ENCODE data around the gene TRAFD1. TPM values are rescaled to one million over a fixed set of nuclear protein-coding genes. Genes with fewer than 3 reads are reported as not detected.

The TRAFD1 gene
- total RNA-seq, 2 donors from 2014 or later, result 18.0 to 18.9 TPM

DNA sequence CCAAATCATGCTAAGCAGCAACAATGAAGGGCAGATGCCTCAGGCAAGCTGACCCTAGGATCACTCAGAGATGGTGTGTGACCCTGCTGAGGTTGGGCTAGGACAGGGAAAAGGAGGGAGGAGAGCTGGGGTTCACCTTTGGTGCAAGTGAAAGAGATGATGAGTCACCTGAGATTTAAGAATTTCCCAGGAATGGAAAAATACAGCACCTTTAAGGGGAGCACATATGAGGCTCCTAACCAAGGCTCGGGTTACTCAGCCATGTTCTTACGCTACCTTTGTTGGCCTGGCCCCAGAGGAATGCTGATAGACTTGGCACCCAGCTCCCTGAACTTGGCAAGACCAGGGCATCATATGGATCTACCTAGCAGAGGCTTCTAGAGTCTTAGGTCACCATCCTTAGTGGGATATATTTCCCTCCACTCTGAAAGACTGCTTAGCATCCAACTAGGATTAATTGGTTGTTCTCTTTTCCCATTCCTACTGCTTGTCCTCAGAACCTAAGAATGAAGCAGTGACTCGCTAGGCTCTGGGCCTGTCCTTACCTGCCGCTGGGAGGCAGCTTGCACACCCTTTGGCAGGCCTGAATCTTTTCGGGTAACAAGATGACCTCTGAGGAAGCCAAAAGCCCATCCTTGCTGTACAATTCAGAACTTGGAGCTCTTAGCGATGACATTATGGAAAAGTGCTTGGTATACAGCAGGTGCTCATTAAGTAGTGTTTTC, 12.8 kb upstream of the TRAFD1 start:
- intact Hi-C loops (cut with DNase I), result no loop called here
- ATAC-seq, result peak in 1 of 2 donors; percentile 13
- DNase-seq, result no peak

DNA sequence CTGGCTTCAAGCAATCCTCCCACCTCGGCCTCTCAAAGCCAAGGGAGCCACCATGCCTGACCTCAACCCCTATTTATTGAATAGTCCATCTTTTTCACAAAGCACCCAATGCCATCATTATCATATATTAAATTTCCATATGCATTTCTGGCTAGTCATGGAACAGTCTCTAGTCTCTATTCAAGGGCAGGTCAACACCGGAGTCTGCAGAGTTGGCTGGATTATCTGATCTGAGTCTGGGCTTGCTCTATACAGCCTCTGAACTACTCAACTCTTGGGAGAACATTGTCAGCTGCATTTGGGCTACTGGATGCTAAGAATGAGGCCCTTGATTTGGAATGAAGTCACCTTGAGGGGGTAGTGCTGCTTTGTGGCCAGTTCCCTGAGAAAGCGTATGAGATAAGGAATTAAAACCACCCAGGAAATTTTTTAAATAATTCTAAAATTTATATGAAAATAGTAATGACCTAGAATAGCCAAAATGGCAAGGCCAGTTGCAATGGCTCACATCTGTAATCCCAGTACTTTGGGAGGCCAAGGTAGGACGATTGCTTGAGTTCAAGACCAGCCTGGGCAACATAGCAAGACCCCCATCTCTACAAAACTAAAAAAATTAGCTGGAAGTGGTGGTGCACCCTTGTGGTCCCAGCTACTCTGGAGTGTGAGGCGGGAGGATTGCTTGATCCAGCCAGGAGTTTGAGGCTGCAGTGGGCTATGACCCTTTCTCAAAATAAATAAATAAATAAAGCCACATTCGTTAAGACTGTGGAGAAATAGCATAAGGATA, 9.9 kb upstream of the TRAFD1 start:
- intact Hi-C loops (cut with DNase I), result no loop called here
- ATAC-seq (no peak), DNase-seq (no peak)

DNA sequence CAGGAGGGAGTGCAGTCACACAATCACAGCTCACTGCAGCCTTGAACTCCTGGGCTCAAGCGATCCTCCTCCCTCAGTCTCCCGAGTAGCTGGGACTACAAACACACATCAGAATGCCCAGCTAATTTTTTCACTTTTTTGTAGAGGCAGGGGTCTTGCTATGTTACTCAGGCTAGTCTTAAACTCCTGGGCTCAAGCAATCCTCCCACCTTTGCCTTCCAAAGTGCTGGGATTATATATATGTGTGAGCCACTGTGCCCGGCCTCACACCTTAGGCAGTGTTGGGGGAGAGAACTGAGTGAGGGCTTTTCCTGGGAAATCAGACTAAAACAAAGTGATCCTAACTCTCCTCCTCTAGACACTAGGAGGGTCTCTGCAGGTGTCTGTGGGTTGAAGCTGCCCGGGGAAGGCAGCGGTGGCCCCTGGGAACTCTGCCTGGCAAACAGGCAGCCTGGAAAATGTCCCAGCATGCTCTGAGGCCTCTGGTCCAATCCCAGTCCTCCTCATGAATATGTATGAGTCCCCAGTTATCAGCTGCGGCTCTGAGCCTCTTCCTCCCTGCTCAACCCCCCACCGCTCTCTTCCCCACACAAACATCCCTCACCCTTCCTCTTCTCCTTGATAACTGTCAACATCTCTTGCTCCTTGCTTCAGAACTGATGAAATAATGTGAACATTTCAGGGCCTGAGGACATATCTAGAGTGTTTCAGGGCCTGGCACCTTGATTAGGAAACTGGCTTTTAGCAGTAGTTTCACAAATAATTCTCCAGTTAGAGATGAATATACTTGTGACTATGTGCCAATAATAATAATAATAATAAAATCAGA, 8.9 kb upstream of the TRAFD1 start:
- intact Hi-C loops (cut with DNase I), result no loop called here
- ATAC-seq (peak; percentile 96 to 97), DNase-seq (peak; percentile 81)

DNA sequence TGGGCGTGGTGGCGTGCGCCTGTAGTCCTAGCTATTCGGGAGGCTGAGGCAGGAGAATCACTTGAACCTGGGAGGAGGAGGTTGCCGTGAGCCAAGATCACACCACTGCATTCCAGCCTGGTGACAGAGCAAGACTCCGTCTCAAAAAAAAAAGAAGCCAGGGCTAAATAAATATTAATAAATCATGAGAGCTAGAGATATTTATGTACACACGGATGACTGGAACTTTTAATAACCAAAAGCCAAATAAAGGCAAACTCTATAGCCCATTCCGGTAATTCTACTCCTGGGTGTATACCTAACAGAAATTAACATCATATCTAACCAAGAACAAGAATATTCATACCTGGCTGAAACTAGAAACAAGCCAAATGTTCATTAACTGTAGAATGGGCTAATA, 7.7 kb upstream of the TRAFD1 start:
- ATAC-seq, result no peak
- intact Hi-C loops (cut with DNase I), result no loop called here

DNA sequence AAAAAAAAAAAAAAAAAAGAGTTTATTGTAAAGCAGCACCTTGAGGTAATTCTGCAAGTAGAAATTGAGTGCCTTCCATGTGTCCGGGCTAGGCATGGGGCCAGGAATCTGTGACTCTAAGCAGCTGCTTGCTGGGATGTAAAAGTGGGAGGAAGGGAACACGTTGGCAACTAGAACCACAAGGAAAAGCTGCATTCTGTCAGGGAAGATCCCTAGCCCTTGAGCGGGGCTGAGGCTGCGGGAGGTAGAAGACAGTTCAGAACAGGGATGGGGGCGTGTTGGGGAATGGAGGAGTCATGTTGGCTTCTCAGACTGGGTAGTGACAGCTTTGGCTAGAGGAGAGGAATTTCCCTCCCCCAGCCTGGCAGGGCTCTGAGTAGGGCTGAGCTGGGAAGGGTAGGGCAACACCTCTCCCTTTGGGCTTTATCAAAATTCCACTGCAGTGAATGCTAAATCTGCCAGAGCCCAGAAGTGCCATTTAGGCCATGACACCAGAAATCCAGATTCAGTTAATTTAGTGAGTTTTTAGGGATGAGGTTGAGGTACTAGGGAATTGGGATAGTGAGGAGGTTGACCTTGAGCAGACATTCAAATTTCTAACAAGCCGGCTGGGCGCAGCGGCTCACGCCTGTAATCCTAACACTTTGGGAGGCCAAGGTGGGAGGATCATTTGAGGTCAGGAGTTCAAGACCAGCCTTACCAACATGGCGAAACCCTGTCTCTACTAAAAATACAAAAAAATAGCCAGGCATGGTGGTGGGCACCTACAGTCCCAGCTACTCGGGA, 3.4 kb upstream of the TRAFD1 start:
- ATAC-seq, result peak; percentile 68 to 78
- peak; percentile 80 for DNase-seq
- intact Hi-C loops (cut with DNase I), result no loop called here

More for the DNA sequence above, 7.7 kb upstream of the TRAFD1 start:
- no peak for DNase-seq

DNA sequence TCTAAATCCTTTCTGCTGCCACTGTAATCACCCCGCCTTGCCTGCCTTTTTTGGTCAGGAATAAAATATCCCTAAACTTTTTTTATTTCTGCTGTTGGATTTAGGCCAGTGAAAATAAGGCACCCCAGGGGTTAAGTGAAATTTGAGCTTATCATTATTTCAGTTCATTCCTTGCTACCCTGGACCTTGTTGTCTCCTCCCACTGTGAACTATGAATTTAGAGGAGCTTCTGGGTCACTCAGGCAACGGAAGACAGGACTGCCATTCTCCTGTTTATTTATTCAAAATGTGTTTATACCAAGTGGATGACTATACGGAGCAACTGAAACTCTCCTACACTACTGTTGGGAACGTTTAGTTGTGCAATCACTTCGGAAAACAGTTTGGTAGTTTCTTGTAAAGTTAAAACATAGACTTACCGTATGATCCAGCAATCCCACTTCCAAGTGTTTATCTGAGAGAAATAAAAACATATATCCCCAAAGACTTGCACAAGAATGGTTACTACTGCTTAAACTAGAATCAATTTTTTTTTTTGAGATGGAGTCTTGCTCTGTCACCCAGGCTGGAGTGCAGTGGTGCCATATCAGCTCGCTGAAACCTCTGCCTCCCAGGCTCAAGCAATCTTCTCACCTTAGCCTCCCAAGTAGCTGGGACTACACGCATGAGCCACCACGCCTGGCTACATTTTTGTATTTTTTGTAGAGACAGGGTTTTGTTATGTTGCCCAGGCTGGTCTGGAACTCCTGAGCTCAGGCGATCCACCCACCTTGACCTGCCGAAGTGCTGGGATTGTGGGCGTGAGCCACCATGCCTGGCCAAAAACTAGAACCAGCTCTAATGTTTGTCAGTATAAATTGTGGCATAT, 2.3 kb upstream of the TRAFD1 start:
- intact Hi-C loops (cut with DNase I), result no loop called here
- ATAC-seq, result peak in 1 of 2 donors; percentile 9

DNA sequence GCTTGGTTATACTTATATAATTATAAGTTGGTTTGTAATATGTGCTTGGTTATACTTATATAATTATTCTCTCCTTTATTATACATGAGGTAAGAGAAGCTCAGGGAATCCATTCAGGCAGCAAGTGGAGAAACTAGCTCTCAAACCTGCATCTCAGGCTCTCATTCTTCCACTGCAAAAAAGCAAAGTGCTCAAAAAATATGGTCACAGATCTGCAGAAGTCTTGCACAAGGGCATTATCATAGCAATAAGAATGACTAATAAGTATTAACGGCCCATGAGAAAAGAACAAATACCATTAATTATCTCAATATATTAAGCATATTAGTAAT, 476 bp upstream of the TRAFD1 start:
- DNase-seq (no peak), ATAC-seq (no peak)
- intact Hi-C loops (cut with DNase I), result no loop called here

More for the DNA sequence above, 2.3 kb upstream of the TRAFD1 start:
- DNase-seq, result no peak

DNA sequence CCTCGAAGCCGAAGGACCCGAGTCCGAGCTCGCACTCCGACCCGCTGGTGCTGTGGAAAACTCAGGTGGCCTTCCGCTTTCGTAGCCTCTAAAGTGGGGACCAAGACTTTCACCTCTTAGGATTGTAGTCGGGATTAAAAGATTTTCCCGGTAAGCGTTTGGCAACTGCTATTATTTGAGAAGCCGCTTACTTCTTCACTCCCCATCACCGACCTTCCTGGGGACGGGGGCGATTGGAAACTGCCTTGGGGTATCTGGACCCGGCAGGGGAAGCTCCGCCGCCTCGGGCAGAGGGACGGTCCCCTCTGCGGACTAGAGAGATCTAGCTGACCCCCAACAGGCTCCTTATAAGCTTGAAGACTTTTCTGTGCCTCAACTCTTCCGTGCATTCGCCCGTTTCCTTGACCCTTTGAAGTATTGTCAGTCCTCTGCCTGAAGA, 659 bp downstream of the TRAFD1 start:
- ATAC-seq, result no peak

DNA sequence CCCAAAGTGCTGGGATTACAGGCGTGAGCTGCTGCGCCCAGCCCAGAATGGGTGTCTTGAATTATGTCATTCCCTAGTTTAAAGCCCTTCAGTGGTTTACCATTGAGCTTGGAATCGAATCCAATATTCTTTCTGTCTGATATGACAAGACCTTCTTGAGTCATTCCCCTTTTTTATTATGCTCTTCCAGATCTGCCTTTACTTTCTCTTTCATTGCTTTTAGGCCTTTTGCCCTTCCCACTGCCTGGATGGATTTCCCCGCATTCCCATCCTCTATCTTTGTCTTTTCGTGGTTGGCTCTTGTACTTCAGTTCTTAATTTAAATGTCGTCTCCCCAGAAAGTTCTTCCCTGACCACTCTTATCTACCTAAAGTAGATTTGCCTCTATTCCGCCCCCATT, 1.6 kb downstream of the TRAFD1 start:
- no peak for DNase-seq
- intact Hi-C loops (cut with DNase I), result no loop called here
- ATAC-seq, result no peak

More for the DNA sequence above, 659 bp downstream of the TRAFD1 start:
- no peak for DNase-seq
- intact Hi-C loops (cut with DNase I), result no loop called here

DNA sequence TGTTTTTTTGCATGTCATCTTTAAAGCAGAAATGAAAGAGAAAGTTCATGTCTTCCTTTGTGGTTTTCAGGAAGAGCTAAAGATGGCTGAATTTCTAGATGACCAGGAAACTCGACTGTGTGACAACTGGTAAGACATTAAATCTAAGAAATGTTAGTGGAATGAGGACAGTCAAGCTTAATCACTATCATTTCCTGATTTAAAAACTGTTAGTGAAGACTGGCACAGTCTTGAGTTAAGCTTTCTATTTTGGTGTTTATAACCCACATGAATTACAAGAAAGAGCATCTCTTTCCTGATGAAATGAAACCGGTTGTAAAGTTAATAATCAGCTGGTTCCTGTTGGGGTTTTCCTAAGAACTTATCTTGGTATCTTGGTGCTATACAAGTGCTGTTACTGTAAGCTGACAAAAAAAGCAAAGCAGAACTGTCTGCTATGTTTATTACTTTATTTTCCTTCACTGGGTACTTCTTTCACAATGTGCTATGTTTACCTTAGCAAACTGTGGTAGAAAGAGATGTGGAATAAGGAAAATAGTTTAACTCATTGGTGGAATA, 5.2 kb downstream of the TRAFD1 start:
- intact Hi-C loops (cut with DNase I), result no loop called here
- DNase-seq, result no peak
- ATAC-seq, result peak in 1 of 2 donors; percentile 5

DNA sequence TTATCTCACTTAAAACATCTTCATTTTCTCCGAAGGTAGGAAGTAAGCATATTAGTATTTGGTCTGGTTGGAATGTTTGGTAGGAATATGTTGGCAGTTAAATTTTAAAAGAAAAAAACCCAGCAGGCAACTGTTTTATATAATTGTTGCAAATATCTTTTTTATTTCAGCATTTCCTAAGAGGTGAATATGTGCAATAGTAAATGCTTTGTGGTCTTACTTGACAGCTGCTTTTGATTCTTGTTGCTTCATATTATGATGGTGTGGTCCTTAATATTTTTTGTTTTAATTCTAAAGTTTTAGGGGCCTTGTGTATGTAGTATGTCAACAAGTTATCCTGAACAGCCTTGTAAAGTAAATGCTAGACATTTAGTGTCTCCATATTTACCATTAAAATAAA, 6.3 kb downstream of the TRAFD1 start:
- DNase-seq (no peak), ATAC-seq (no peak)
- intact Hi-C loops (cut with DNase I), result no loop called here

DNA sequence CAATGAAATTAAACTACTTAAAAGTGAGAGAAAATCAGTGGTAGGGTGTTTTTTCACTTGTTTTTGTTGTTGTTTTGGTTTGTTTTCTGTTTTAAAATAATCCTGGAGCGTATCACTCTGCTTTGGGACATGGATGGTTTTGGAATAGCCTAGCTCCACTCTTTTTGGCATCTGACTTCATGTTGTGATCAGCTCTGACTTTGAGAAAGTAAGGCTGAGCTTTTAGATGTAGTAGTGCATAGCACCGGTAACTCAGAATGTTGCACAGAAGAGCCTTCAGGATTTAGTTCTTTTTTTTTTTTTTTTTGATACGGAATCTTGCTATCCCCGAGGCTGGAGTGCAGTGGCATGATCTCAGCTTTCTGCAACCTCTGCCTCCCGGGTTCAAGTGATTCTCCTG, 8.1 kb downstream of the TRAFD1 start:
- DNase-seq, result no peak
- ATAC-seq, result no peak
- intact Hi-C loops (cut with DNase I), result no loop called here

DNA sequence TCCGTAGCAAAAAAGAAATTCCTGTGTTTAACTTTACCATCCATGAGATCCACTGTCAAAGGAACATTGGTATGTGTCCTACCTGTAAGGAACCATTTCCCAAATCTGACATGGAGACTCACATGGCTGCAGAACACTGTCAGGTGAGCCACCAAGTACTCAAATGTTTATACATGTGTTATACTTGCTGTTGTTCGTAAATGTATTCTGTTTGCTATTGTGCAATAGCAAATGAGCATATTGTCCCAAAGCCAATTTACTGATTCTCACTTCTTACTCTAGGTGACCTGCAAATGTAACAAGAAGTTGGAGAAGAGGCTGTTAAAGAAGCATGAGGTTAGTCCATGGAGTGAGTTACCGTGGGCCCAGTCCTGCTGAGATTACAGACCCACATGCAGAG, 9.4 kb downstream of the TRAFD1 start:
- ATAC-seq (no peak), DNase-seq (no peak)
- intact Hi-C loops (cut with DNase I), result no loop called here

DNA sequence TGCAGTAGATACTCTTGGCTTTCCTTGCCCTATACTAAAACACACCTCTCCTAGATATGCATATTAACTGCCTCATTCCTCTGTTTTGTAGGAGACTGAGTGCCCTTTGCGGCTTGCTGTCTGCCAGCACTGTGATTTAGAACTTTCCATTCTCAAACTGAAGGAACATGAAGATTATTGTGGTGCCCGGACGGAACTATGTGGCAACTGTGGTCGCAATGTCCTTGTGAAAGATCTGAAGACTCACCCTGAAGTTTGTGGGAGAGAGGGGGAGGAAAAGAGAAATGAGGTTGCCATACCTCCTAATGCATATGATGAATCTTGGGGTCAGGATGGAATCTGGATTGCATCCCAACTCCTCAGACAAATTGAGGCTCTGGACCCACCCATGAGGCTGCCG, 15.4 kb downstream of the TRAFD1 start:
- no peak for ATAC-seq
- intact Hi-C loops (cut with DNase I), result no loop called here
- no peak for DNase-seq

DNA sequence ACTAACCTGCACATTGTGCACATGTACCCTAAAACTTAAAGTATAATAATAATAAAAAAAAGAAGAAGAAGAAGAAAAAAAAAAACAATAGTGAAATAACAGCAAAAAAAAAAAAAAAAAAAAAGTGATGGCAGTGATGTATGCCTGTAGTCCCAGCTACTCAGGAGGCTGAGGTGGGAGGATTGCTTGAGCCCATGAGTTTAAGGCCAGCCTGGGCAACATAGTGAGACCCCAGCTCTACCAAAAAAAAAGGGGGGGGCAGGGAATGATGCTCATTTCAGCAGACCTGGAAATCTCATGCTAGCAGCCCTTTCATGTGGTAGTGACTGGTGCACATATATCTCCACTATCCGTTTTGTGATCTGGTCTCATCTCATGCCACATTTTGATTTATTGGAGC, 20.8 kb downstream of the TRAFD1 start:
- ATAC-seq (no peak), DNase-seq (no peak)
- intact Hi-C loops (cut with DNase I), result no loop called here

DNA sequence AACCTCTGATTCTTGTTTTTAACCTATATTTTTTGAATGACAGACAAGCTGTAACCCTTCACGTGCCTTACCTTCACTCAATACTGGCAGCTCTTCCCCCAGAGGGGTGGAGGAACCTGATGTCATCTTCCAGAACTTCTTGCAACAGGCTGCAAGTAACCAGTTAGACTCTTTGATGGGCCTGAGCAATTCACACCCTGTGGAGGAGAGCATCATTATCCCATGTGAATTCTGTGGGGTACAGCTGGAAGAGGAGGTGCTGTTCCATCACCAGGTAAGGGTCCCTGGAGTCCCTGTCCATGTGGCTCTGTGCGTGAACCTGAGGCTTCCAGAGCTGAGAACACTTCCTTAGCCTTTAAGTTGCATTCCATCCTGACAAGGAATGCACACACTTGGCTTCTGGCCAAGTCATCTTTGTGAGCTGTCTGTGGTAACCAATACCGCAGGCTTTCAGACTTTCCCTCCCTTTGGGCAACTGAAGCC, 22.7 kb downstream of the TRAFD1 start:
- no peak for ATAC-seq

DNA sequence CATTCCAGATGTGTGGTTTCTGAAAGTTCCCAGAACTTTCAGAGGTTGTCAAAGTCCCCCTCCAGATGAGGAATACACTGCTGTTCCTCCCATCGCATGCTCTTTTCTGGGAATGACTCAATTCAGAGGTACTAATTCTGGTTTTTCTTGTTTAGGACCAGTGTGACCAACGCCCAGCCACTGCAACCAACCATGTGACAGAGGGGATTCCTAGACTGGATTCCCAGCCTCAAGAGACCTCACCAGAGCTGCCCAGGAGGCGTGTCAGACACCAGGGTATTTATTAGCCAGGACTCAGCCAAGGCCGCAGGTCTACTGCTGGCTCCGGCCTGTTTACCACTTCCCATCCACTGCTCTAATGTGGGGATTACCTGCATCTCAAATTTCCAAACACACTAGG, 24.2 kb downstream of the TRAFD1 start:
- ATAC-seq, result no peak
- no peak for DNase-seq
- intact Hi-C loops (cut with DNase I), result no loop called here

More for the DNA sequence above, 22.7 kb downstream of the TRAFD1 start:
- no peak for DNase-seq
- intact Hi-C loops (cut with DNase I), result no loop called here
